ENCODE measurements around the gene BICC1. TPM values are rescaled to one million over a fixed set of nuclear protein-coding genes. Genes with fewer than 3 reads are reported as not detected.

Gene BICC1
- total RNA-seq, 1 donor from 2014 or later: 15.2 TPM

DNA sequence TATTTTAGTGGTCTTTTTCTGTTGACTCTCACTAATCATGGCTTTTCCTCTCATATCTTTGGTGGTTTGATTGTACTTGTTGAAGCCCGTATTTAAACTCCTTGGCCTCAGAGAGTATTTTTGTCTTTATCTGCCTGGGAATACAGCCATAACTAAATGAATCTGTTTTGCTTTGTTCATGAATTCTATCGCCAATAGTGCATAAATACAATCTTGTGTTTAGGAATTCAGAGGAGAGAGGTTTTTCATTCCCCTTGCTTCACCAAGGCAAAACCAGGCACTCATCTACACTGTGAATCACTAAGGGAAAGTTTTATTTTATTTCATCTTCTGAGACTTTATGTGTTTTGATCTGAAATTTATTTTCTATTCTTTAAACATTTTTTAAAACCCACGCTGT is 152.7 kb downstream of the BICC1 start:
- no peak for DNase-seq (ENCODE audit: extremely low spot score, unreplicated experiment)
- TF ChIP-seq, protein P1, sequence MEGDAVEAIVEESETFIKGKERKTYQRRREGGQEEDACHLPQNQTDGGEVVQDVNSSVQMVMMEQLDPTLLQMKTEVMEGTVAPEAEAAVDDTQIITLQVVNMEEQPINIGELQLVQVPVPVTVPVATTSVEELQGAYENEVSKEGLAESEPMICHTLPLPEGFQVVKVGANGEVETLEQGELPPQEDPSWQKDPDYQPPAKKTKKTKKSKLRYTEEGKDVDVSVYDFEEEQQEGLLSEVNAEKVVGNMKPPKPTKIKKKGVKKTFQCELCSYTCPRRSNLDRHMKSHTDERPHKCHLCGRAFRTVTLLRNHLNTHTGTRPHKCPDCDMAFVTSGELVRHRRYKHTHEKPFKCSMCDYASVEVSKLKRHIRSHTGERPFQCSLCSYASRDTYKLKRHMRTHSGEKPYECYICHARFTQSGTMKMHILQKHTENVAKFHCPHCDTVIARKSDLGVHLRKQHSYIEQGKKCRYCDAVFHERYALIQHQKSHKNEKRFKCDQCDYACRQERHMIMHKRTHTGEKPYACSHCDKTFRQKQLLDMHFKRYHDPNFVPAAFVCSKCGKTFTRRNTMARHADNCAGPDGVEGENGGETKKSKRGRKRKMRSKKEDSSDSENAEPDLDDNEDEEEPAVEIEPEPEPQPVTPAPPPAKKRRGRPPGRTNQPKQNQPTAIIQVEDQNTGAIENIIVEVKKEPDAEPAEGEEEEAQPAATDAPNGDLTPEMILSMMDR (conservative IDR thresholded peaks at IDR 0.05): no peak
- Mint-ChIP-seq H3K9me3 (peaks cover 13% of the 10 kb centered on the region), H3K36me3 (peaks cover 11% of the 10 kb centered on the region), H3K27ac (no peak overlapping the region), H3K4me1 (ENCODE audit: unreplicated experiment) (peaks cover 6% of the 10 kb centered on the region), H3K4me3 (no peak overlapping the region), H3K27me3 (no peaks in the 10 kb centered on the region)

DNA sequence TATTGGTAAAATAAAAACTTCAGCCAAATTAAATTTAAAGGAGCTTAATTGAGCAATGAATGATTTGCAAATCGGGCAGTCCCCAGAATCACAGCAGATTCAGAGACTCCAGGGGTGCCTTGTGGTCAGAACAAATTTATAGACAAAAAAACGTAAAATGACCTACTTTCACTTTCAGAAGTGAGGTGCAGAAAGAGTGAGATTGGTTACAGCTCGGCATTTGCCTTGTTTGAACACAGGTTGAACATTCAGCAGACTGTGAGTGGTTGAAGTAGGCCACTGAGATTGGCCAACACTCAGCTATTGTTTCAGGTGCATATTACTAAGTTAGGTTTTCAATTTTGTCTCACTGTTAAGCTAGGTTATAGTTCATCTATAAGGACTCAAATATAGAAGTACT is 153.4 kb downstream of the BICC1 start:
- TF ChIP-seq, protein P1 (conservative IDR thresholded peaks at IDR 0.05): no peak
- H3K27ac Mint-ChIP-seq: no peak overlapping the region
- peaks cover 3% of the 10 kb centered on the region for H3K4me1 Mint-ChIP-seq (ENCODE audit: unreplicated experiment)
- H3K27me3 Mint-ChIP-seq: no peaks in the 10 kb centered on the region
- peaks cover 11% of the 10 kb centered on the region for H3K36me3 Mint-ChIP-seq
- H3K9me3 Mint-ChIP-seq: peaks cover 13% of the 10 kb centered on the region
- DNase-seq (ENCODE audit: extremely low spot score, unreplicated experiment): no peak
- no peak overlapping the region for H3K4me3 Mint-ChIP-seq

DNA sequence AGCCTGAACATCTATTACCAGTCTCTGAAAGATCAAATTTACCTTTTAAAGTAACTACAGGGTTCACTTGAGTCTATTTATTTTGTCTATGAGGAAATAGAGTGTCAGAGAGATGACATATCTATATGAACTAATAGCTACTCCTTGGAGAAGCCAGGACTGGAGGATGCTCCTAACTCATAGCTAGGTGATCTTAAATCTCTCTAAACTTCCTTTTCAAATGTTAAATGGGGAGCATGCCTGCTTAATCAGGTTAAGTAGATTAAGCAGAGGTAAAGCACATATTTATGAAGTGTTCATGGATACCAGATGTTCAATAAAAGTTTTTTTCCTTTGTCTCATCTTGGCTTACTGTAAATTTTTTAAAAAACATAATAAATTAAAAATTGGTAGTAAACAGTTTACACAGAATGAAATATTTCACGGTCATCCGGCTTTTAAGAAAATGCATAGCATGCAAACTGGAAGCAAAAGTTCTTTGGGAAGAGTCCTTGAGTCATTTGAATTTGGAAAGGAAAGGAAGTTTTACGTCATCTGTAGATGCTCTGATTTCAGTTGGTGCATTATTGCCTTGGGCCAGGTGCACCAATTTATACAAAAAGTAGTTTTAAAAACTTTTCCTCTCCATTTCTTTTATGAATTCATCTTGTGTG is 155.1 kb downstream of the BICC1 start:
- TF ChIP-seq, protein P1 (conservative IDR thresholded peaks at IDR 0.05): no peak
- Mint-ChIP-seq H3K27ac (no peak overlapping the region), H3K9me3 (peaks cover 13% of the 10 kb centered on the region), H3K4me1 (ENCODE audit: unreplicated experiment) (no peaks in the 10 kb centered on the region), H3K4me3 (no peak overlapping the region), H3K27me3 (no peaks in the 10 kb centered on the region), H3K36me3 (peaks cover 11% of the 10 kb centered on the region)
- DNase-seq (ENCODE audit: extremely low spot score, unreplicated experiment): no peak

DNA sequence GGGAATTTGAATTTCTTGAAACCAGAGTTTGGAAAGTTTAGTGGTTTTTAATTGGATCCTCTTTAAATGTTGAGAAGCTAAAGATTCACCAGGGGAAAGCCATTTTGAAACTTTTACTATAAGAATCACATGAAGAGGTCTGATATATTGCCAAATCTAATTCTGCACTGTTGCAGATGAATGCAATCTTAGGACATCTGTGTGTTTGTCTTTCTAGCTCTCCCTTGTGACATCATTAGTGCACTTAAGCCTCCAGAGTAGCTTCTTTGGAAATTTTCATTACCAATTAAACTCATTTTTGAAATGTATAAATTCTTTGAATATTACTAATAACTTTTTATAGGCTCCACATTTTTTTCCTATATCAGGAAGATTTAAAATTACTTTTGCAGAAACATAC is 160.2 kb downstream of the BICC1 start:
- H3K9me3 Mint-ChIP-seq: peaks cover 5% of the 10 kb centered on the region
- H3K27ac Mint-ChIP-seq: no peak overlapping the region
- no peak overlapping the region for H3K4me3 Mint-ChIP-seq
- H3K27me3 Mint-ChIP-seq: no peaks in the 10 kb centered on the region
- no peak for DNase-seq (ENCODE audit: extremely low spot score, unreplicated experiment)
- TF ChIP-seq, protein P1 (conservative IDR thresholded peaks at IDR 0.05): no peak
- peaks cover 11% of the 10 kb centered on the region for H3K36me3 Mint-ChIP-seq
- no peaks in the 10 kb centered on the region for H3K4me1 Mint-ChIP-seq (ENCODE audit: unreplicated experiment)

DNA sequence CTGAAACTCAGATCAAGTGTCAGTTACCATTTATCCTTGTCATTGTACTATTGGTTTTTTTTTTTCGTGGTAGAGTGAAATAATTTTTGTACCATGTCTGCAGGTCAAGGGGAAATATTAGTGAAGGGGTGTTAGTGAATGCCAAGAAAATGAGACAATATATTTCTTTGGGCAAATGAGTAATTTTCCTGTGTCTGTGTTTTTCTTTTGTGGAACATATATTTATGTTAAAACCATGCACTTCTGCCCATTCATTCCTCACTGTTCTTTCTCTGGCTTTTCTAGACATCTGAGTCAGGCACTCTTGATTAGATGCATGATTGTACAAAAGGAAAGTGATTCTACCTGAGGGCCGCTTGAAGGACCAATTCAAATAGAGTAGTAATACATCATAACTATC is 161.6 kb downstream of the BICC1 start:
- H3K27ac Mint-ChIP-seq: no peak overlapping the region
- TF ChIP-seq, protein P1 (conservative IDR thresholded peaks at IDR 0.05): no peak
- DNase-seq (ENCODE audit: extremely low spot score, unreplicated experiment): no peak
- no peaks in the 10 kb centered on the region for H3K27me3 Mint-ChIP-seq
- no peaks in the 10 kb centered on the region for H3K4me1 Mint-ChIP-seq (ENCODE audit: unreplicated experiment)
- H3K4me3 Mint-ChIP-seq: no peak overlapping the region
- peaks cover 11% of the 10 kb centered on the region for H3K36me3 Mint-ChIP-seq
- peaks cover 5% of the 10 kb centered on the region for H3K9me3 Mint-ChIP-seq

Measured in type B pancreatic cell (in vitro differentiated cells).